HG03045 (cell line): Measurements from ENCODE around the gene TTC6.
"Not testable (repeated sequence)": the region's sequence is repeated elsewhere in the genome, so short reads cannot be mapped to it uniquely, and the experiment has no call there.

ENCODE experiments used
- ATAC-seq: cut with Tn5 transposase; IDR thresholded peaks from one replicate; pipeline ENCODE4 v1.9.1; 2021; ENCODE audit warnings: mild to moderate bottlenecking, moderate library complexity; ENCODE audit not compliant: unreplicated experiment

TTC6 gene, protein sequence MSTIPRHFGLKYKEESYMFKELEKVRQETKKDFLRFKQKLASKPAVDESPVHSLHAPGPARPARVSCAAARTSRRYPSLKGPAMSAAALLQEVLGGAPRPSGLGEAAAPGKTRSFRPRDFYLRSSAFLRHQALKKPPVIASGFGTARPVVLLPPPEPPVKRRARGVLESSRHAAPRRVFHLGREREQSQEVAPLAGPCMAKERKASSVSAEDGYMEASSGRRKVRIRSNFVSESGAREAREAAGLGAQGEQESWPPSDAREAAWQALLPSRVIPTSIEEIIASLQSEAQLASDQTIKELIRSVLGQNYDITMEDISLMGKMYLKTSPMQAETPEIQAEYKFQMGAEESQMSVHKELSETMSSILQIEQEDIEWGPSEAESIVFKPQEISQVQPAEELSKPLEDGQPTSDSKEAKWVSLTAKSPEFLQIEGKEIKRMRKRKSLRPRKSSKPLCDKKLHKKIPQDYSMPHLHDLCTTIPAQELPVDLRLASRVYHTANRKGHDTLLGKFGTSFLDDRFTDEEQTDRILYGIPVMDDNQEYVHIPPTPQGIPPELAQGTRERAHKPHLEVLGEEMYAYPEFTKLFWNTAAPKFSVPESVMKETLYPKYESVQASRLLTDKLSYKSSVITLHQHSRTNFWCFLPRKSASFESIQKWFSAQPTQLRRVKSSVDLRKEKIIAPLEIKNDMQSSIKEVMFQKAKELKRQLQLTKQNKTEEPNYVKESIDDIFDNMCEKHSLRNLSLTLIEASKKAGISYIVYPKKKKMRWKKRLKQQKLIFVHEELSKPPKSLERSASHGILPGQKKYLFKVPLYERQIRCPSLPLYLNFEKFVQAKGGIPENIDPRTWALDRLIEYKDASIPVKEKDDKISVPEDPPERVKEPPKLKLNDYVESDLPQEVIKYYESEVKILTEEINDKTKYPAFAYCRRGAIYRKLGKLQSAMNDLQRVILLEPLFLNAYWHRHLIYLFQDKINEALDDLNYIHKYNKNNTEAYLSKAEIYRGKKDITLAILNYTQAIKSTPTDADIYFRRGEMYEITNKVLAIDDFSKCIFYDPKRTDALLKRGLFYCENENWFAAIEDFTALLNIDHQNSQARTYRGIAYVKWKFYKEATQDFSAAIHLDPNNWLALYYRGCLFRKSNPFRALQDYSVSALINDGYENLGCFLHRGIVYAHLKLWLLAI (N-terminal part only)

DNA sequence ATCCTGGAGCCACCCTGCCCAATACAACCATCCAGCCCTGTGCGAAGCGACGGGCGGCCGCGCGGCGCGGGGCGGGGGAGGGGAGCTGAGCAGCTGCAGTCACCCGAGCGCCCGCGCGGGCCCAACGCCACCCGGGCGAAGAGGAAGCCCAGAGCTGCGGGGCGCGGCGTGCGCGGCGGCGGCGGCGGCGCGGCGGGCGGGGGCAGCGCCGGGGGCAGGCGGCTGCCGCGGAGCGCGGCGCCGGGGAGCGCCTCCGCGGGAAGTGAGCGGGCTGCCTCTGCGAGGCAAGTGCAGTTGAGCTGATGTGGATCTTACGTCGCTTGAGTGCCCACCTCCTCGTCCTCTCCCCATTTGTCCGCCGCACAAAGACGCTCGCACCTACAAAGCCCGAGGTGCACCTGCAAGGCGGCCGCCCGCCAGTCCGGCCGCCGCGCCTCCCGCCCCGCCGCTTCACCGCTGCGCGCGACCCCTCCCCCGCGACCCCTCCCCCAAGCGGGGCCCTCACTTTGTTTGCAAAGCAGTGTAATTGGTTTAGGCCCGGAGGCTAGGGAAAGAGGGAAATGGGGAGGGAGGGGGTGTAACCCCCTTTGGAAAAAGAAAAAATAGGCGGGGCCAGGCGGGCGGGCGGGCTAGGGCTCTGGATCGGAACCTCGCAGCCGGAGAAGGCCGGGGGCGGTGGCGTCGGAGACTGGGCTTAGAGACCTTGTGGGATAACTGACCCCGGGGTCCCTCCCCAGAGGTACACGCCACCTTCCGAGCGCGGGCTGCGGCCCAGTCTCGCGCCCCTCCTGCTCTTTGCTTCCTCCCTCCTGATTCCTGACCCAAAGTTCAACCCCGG is at the start of gene TTC6, which contains the start of gene FOXA1:
Gene TTC6, plus strand, starts transcription at position 659 of the 838 bp plus-strand sequence. CDS start 26,436 bp downstream, outside the sequence.
Gene FOXA1, minus strand, starts transcription at position 279 of the 838 bp plus-strand sequence. Its CDS starts 277 bp downstream, at position 2.
- no peak for ATAC-seq

DNA sequence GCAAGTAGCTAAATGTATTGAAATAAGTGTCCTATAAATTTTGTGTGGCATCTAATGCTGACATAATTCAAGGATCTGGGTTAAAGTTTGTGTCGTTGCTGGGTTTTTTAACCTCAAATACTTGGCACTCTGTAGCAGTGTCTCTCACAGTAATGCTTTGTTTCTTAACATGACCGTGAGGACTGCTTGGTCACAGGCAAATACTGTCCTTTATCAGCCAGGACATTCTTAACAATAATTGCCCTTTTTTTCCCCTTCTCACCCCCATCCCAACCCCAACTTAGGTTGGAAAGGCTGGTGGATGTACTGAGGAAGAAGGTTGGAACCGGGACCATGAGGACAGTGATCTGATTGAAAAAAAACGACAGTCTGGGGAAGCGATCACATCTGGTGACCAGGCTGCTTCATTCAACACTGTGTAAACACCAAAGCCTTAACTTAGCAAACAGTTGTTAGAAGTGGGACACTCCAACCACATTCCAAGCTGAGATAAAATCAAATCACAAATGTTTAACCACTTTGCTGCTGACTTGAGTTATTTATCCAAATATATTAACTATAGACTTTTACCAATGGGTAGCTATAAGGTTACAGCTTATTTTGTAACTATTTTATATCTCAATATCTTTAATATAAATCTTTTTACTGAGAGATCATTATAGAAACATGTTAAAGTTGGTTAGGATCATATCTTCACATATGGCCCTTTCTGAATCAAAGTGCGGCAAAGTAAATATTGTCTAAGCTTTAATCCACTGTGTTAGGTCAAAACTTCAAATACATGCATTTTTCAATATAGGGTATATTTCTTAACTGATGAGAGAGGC is 48.6 kb upstream of the TTC6 start:
- ATAC-seq: no peak

DNA sequence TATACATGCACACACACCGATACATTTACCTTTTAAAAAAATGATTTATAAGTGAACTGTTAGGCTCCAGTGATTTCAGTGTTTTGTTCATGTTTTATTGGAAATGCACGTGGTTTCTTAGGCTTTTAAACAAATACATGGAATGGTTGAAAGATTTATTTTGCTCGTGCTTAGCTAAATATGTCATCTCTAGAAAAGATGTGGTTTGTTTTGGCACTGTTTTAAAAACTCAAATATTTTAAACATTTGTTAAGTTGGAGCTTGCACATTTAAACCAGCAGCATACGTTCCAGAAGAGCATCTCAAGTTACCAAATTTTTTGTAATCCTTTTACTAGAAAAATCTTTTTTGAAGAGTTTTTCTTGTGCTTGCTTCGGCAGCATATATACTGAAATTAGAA is 44.9 kb upstream of the TTC6 start:
- no peak for ATAC-seq

DNA sequence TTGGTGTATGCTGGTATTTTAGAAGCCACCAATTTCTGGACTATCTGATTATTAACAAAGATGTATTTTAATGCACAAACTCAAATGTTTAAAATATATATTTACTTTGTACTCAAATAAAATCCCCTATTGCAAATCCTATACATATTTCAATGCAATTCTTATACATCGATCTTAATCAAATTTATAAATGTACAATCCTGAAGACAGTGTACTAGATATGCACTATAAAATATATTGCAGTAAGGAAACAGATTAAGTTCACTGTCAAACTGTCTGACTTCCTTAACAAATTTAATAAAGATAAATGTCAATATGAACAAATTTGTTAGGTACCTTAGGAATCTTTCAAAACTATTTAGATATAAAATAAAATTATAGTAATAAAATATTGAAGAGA is 44.3 kb upstream of the TTC6 start:
- ATAC-seq: no peak

DNA sequence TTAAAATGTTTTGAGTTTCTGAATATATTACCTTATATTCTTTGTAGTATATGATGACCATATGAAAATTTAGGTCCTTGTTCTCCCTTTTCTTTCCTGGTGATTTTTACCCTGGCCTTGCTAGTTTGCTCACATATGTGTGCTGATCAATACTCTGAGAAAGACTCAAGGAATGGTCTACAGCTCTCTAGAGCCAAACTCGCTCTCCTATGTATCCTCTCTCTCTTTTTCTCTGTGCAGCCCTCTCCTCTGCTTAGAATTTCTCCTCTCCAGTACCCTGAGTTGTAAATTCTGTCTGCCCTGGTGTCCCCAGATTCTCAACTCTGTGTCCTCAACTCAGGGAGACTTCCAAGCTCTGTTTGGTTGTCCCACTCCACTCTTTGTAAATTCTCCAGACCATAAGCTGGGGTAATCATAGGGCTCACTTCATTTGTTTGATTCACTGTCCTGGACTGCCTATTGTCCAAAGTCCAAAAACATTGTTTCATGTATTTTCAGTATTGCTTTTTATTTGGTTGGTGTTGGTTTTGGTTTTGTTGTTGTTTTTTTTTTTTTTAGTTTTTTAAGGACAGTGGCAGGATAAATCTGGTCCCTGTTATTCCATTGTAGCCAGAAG is 41.4 kb upstream of the TTC6 start:
- ATAC-seq: no peak

DNA sequence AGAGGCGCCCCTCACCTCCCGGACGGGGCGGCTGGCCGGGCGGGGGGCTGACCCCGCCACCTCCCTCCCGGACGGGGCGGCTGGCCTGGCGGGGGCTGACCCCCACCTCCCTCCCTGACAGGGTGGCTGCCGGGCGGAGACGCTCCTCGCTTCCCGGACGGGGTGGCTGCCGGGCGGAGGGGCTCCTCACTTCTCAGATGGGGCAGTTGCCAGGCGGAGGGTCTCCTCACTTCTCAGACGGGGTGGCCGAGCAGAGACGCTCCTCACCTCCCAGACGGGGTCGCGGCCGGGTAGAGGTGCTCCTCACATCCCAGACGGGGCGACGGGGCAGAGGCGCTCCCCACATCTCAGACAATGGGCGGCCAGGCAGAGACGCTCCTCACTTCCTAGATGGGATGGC is 39.8 kb upstream of the TTC6 start:
- ATAC-seq: not testable (repeated sequence)

DNA sequence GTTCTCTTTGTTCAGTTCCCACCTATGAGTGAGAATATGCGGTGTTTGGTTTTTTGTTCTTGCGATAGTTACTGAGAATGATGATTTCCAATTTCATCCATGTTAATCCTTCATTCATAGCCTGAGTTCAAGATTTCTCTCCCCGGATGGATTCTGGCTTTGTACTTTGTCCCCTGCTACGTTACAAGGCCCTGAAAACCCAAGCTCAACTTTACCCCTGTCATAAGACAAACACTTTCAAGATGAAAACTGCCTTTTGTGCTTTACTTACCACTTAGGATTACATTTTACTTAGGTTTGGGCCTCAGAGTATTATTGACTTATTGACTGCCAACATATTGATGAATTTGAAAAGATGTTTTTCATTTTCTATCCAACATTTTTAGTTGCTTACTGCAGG is 36.7 kb upstream of the TTC6 start:
- no peak for ATAC-seq

DNA sequence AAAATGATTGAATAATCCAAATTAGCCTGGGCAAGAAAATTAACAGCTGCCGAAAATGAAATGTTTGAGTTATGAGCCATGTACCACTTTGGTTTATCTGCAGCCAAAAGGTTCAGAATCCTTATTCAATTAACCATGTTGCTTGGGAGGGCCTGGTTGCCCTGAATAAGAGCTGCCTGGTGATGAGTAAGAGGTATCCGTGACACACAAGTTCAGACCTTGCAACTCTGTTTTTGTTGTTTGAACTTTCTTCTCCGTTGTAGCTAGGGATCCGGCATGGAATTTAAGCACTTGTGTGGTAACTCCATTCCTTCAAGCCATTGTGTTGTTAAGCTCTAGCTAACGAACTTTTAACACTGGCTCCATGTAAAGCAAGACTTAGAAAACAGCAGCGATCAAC is 36.0 kb upstream of the TTC6 start:
- ATAC-seq: no peak

DNA sequence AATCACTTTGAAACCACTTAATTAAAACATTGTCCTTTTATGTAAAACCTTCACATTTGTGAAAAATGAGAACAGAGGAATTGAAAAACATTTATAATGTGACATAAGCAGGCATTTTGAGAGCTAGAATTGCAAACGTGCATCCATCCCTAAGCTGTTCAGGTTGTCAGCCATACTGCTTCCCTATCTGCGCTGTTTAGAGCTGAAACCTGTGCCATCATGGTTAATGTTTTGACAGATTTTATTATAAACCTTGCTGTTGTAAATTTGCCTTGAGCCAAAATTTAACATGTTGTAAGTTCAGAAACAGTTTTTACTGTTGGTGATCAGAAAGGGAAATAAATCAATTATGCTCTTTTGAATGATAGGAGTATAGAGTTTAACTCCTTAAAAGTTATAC is 32.2 kb upstream of the TTC6 start:
- ATAC-seq: no peak

DNA sequence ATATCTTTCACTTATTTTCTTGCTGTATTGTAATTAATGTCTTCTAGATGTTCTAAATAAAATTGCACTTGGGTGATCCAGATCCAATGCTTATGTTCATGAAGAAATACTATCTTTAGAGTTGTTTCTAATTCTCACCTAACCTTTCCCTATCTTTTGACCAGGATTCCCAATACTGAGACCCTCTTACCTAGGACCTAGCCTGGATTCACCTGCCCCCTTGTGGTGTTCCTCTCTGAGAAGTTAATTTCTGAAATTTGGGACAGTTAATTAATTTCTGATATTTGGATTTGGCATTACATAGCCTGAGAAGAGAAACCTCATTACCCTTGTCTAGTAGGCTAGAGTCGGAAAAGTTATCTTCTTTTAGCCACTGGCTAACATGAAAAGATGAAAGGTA is 29.9 kb upstream of the TTC6 start:
- ATAC-seq: no peak

DNA sequence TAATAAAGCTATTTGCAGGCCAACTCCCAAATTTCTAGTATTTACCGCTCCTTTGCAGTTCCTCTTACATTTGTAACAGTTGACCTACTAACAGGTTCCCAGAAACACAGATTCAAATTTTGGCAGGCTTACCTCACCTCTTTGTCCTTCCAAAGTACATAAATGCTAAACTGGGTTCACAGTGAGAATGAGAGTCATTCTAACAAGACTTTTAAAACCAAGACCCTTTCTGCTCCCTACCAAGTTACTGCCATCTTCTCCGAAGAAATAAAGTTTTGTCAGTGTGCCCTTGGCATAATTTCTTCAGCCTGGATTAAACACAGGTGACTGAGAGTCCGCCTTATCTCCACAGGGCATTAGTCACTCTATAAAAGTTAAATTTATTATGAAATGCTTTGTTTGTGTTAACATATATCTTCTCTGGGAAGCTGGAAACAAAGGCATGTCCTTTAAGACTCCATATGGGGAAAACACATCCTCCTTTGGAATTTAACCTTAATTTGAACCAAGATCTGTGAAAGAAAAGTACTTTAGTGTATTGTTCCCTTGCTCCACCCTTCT is 28.5 kb upstream of the TTC6 start:
- ATAC-seq: no peak

DNA sequence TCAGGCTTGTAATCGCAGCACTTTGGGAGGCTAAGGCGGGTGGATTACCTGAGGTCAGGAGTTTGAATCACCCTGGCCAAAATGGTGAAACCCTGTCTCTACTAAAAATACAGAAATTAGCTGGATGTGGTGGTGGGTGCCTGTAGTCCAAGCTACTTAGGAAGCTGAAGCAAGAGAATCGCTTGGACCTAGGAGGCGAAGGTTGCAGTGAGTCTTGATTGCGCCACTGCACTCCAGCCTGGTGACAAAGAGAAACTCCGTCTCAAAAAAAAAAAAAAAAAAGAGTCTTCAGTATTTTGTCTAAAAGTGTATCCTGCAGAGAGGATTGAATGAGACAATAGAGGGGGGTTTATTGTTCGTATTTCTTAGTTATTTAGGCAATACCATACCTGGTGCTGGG is 25.7 kb upstream of the TTC6 start:
- ATAC-seq: no peak

DNA sequence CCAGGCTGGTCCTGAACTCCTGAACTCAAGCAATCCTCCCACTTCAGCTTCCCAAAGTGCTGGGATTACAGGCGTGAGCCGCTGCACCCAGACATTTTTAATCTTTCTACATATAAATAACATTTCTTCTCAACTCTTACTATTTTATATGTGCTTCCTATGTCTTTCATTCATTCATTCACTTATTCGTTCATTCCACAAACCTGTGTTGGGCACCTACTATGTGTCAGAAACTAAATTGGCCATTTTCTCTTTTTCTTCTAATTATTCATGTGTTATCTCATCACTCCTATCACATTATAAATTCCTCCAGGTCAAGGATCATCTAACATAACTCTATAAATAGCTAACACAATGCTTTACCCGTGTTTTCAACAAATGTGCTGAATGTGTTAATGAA is 24.0 kb upstream of the TTC6 start:
- ATAC-seq: no peak

DNA sequence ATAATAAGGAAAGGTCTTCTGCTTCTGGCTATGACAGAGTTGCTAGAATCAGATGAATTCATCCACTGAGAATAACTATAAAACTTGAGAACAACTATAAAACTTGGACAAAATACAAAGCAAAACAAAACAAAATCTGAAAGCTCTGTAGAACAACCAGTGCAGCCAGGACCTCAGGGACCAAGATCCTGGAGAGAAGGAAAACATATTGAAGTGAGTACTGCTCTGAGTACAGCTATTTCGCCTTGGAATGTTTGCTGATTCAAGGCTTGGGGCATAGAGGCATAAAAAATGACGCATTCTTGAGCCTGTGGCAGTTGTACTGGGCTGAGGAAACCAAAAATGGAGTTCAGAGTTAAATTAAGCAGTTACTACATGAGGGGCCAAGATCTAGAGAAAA is 22.1 kb upstream of the TTC6 start:
- ATAC-seq: no peak

DNA sequence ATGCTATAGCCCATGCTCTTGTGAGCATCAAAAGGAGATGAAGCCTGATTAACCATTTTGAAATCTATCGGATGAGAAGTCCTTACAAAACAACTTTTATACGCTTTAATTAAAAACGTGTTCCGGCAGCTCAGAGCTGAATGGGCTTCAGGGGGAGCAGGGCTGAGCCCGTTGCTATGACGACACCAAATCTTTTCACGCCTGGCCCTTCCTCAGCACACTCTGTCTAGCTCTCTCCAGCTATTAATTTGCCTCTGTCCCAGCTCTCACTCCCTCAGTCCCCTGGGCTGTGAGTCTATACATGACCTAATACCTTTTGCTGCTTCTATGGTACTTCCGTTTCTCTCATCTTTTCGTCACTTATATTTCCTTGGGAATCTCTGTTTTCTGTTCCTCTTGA is 16.2 kb upstream of the TTC6 start:
- ATAC-seq: no peak

DNA sequence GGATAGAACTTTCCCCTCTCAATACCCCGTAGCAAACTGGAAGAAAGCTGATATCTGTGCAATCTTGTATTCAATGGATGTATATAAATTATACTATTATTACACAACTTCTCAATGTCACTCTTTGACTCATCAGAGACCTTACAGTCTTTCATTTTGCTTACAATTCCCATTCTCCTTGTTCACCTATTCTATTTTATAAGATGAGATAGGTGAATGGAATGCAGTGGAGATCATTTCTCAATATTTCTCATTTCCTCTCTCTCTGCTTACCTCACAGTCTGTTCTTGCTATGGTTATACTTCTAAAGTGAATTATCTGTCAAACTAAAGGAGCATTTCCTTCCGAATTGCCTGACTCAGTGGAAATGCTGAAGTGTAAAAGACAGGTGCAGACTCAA is 15.3 kb upstream of the TTC6 start:
- no peak for ATAC-seq

DNA sequence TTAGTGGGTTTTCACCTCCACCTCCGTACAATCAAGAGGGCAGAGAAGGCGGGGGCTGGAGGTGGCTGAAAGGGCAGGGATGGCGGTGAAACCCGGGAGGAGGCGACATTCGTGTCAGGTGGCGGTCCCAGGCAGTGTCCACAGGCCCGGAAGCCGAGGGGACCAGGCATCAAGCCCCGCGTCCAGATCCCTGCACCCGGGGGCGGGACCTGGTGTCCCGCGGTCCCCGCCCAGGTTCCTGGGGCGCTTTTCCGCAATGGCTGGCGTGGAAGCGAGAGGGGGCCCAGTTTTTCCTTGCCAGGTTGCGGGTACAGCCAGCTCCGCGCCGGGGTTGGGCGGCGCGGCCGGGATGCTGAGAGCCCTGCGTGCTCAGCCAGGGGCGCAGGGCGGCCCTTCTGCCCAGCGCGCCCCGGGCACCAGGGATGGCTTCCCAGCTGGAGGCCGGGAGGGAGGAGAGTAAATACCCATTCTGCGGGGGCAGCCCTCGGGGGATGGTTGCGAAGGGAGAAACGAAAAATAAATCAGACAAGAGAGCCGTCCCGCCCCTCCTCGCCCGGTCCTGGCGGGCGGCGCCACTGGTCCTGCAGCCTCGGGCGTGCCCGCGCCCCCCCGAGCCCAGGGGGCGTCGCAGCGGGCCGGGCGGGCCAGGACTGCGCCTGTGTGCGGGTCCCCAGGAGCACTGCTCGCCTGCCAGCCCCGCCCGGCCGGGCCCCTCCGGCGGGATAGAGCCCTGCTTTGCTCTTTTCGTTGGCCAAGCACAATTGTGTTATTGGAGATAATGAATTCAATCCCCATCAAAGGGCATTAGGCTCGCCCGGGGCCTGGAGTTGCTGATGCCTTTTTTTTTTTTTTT is 11.8 kb upstream of the TTC6 start:
- no peak for ATAC-seq
